ENCODE data around the gene LGALS12.

Gene LGALS12

DNA sequence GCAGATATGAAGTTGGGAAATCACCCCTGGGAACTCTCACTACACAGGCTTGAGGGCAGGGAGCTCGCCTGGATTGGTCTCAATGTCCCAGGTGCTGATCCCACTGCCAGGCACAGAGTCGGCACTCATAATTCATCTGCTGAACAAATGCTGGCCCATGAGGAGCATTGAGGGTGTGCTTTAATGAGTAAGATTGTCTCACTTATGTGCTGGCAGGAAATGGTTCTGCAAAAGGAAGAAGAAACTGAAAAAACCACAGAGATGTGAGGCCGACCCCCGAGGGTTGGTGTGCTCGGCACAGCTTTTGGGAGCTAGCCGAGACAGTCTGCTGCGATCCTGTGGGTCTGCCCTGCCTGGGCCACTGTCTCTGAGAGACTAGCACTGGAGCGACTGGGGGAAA is 47.9 kb downstream of the LGALS12 start:
- no peak overlapping the region for H3K4me3 ChIP-seq (ENCODE audit: low read depth, low read length)

DNA sequence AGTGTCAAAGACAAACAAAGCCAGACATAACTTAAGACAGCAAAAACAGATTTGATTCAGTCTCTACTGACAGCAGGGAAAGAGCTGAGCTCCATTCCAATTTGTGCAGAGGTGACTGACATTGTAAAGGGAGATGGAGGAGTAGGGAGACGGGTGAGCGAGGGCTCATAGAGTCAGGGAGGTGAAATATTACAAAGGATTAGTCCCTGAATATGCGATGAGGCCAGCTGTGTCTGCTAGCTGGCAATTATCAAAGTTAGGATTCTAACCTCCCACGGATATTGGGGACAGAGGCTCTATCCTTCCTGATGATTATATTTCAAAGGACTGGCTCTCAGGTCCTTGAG is 49.0 kb downstream of the LGALS12 start:
- TF ChIP-seq, protein P1, sequence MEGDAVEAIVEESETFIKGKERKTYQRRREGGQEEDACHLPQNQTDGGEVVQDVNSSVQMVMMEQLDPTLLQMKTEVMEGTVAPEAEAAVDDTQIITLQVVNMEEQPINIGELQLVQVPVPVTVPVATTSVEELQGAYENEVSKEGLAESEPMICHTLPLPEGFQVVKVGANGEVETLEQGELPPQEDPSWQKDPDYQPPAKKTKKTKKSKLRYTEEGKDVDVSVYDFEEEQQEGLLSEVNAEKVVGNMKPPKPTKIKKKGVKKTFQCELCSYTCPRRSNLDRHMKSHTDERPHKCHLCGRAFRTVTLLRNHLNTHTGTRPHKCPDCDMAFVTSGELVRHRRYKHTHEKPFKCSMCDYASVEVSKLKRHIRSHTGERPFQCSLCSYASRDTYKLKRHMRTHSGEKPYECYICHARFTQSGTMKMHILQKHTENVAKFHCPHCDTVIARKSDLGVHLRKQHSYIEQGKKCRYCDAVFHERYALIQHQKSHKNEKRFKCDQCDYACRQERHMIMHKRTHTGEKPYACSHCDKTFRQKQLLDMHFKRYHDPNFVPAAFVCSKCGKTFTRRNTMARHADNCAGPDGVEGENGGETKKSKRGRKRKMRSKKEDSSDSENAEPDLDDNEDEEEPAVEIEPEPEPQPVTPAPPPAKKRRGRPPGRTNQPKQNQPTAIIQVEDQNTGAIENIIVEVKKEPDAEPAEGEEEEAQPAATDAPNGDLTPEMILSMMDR (IDR thresholded peaks at IDR 0.05; ENCODE audit: low read depth, low read length), result no peak
- H3K4me3 ChIP-seq (ENCODE audit: low read depth, low read length), result no peak overlapping the region

More for the DNA sequence above, 47.9 kb downstream of the LGALS12 start:
- TF ChIP-seq, protein P1 (IDR thresholded peaks at IDR 0.05; ENCODE audit: low read depth, low read length), result no peak

DNA sequence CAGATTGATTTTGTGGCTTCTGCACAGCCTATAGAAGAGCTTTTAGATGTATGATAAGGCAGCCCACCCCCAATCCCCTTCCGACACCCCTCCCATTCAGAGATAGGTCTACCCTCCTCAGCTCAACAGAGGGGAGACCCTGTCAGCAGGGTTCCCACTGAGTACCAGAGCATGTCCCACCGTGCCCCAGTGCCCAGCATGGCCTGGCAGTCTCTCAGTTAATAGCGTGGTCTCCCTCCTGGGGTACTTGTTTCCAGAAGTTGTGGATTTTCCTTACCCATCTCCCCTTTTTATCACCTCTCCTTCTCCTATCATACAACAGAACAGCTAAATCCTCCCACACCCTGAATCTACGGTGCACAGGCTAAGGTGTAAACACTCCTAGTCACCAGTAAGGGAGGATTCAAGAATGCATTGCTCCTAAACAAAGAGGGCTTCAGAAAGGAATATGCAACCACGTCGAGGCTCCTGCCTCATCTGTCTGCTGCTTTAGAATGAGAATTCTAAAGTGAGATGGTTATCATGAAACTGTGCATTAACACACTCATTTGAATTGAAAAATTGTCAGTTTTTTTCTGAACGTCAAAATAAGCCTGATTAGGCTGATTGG is 50.6 kb downstream of the LGALS12 start:
- TF ChIP-seq, protein P1 (IDR thresholded peaks at IDR 0.05; ENCODE audit: low read depth, low read length), result no peak
- no peak overlapping the region for H3K4me3 ChIP-seq (ENCODE audit: low read depth, low read length)

DNA sequence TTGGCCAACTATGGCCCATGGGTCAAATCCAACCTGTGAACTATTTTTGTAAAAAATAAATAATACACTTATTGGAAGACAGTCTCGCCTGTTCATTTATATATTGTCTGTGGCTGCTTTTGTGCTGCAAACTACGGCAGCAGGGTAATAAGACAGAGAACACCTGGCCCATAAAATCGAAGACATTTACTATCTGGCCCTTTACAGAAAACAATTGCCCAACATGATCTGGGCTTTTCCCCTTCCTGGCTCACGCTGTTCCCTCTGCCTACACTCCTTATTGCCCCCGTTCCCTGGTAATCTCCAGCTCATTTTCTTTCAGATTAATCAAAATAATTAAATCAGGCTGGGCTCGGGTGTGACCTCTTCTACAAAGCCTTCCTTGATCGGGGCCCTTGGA is 51.7 kb downstream of the LGALS12 start:
- no peak overlapping the region for H3K4me3 ChIP-seq (ENCODE audit: low read depth, low read length)
- TF ChIP-seq, protein P1 (IDR thresholded peaks at IDR 0.05; ENCODE audit: low read depth, low read length), result no peak

DNA sequence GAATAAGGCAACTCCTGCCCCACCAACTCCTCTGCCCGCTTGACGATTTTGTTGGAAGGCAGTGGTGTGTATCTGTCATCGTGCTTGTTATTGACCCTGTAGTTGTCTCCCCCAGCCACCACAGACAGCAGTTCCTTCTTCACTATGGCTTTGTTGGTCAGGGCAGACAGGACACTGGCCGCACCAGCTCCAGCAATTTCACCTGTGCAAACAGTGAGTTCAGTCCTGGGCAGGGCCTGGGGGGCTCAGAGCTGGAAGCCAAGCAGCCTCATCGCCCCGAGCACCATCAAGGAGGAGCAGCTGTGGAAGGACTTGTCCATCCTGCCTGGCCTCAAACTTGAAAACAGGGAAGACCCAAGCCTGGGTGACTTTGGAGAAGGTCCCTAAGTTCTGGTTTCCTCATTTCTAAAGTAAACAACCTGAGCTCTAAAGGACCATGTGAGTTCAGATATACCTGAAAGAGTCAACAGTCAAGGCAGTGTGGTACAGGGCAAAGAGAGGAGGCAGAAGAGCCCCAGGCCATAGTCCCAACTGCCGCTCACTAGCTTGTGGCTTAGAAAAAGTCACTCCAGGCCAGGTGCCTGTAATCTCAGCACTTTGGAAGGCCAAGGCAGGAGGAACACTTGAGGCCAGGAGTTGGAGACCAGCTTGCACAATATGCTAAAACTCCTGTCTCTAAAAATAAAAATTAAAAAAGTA is 52.7 kb downstream of the LGALS12 start:
- TF ChIP-seq, protein P1 (IDR thresholded peaks at IDR 0.05; ENCODE audit: low read depth, low read length), result no peak
- H3K4me3 ChIP-seq (ENCODE audit: low read depth, low read length), result no peak overlapping the region

DNA sequence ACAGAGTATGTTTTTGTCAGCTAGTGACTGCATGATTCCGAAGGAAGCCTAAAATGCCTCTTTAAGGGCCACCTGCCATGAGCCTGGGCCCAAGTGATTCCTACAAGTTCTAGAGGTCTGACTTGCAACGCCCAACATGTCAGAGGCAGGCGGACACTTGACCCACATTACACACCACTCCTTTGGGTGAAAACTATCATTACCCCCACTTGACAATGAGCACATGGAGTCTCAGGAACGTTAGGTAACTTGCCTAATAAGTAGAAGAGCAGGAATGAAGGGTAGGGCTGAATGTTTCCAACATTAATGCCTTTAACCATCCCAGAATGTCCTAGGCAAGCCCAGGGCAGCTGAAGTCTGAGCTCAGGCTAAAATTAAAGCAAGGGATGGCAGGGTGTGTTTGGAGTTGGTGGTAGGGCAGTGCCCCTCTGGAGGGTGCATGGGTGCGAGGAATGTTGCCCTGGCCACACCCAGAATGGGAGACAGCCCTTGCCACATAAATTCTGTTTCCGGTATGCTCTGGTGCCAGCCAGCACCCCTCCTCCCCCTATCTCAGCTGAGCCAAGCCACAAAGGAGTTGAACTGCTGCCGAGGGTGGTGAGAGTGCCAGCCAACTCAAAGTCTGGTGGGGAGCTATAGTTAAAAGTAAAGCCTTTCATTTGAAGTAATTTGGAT is 54.8 kb downstream of the LGALS12 start:
- H3K4me3 ChIP-seq (ENCODE audit: low read depth, low read length), result no peak overlapping the region
- TF ChIP-seq, protein P1 (IDR thresholded peaks at IDR 0.05; ENCODE audit: low read depth, low read length), result no peak

Data from WI38 (cell line).